Loucy (cell line): ENCODE results near the gene TAS2R60.

ENCODE experiments used
- CTCF ChIP-seq: fragments of 200-600 bp; sonication (generic); conservative IDR thresholded peaks from 2 replicates; pipeline ENCODE4 v1.5.1; 2014; ENCODE audit warnings: mild to moderate bottlenecking, antibody characterized with exemption, low read length
- EZH2phosphoT487 ChIP-seq: fragments of 200-600 bp; IDR thresholded peaks from 2 replicates; pipeline ENCODE4 v1.6.1; 2018; ENCODE audit warnings: antibody characterized with exemption, mild to moderate bottlenecking, moderate library complexity, borderline replicate concordance

DNA sequence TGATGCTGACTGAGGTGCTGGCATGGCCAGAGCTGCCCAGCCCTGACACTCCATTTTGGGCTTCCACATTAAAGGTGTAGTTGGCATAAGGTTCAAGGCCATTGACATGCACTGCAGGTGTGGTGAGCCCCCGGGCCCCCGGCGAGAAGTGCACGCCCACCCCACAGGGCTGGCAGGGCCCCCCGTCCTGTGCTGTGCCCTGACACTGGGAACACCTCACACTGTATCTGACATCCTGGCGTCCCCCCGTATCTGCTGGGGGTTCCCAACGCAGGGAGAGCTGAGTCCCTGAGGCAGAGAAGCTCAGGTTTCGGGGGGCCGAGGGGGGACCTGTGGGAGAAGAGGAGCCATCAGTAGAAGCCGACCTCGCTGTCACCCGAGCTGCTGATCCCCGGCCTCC, 44.6 kb upstream of the TAS2R60 start:
- TF ChIP-seq CTCF (no peak), EZH2phosphoT487 (no peak)
